GM12878 (cell line): ENCODE measurements around the gene HOTAIR. TPM values are rescaled to one million over a fixed set of nuclear protein-coding genes. Genes with fewer than 3 reads are reported as not detected.

Source experiments
- ATAC-seq: fragments of 200-7000 bp; cut with Tn5 transposase; 3 replicates; pipeline ENCODE4 v1.9.1; 2020; ENCODE audit warnings: mild to moderate bottlenecking, moderate library complexity
- BruUV-seq: library from RNA; stranded (reverse); fragments of 400-500 nt; replicated peaks from 2 replicates; lab custom pipeline; 2021; lab: Mats Ljungman, UMichigan
- CTCF ChIA-PET: fragments of 300-600 bp; sonication (Branson Sonifier 250); formaldehyde crosslinking; extraction: SDS; loops from one replicate; lab custom pipeline; 2021; ENCODE audit warnings: inconsistent platforms; lab: Yijun Ruan, JAX
- POLR2A ChIA-PET: fragments of 350-600 bp; formaldehyde crosslinking; extraction: SDS; loops from one replicate; lab custom pipeline; 2021; ENCODE audit warnings: inconsistent platforms; lab: Charles Lee
- RAD21 ChIA-PET: fragments of 300-600 bp; sonication (Branson Sonifier 250); formaldehyde crosslinking; loops from one replicate; lab custom pipeline; 2023; ENCODE audit warnings: antibody characterized with exemption; ENCODE audit not compliant: unreplicated experiment; lab: Charles Lee
- SMC1A ChIA-PET: fragments of 300-600 bp; sonication (Branson Sonifier 250); formaldehyde crosslinking; loops from one replicate; lab custom pipeline; 2023; ENCODE audit not compliant: unreplicated experiment, uncharacterized antibody; lab: Charles Lee
- DNase-seq: peaks from one replicate; pipeline ENCODE4 v3.0.0-alpha.2; 2011; ENCODE audit warnings: low read depth, low spot score
- FAIRE-seq: peaks from 3 replicates; lab custom pipeline; 2011; peaks lifted over from hg19 to GRCh38; lab: Jason Lieb, UNC
- H2AFZ ChIP-seq: 2 replicates; pipeline ENCODE4 v1.6.0; 2011; ENCODE audit warnings: low read depth, low read length, control low read depth; ENCODE audit not compliant: control insufficient read depth
- H3K27ac ChIP-seq: 2 replicates; pipeline ENCODE4 v1.5.1; 2011; ENCODE audit warnings: control low read depth; ENCODE audit not compliant: control insufficient read depth, insufficient read depth
- H3K27me3 ChIP-seq, 2 experiments: replicated peaks in 1 of 2; 2 replicates each; pipeline versions ENCODE4 v1.6.0 to v1.6.1; 2011; ENCODE audit warnings: low read length in 1 of 2; ENCODE audit not compliant: control insufficient read depth in 2 of 2, insufficient read depth in 2 of 2
- H3K36me3 ChIP-seq, 2 experiments: 2 replicates each; pipeline ENCODE4 v1.5.1; 2011; ENCODE audit warnings: low read length in 1 of 2; ENCODE audit not compliant: control insufficient read depth in 2 of 2, insufficient read depth in 2 of 2
- H3K4me1 ChIP-seq: 2 replicates; pipeline ENCODE4 v1.6.1; 2011; ENCODE audit warnings: mild to moderate bottlenecking, low read length, moderate library complexity, mixed read lengths; ENCODE audit not compliant: control insufficient read depth, insufficient read depth
- H3K4me2 ChIP-seq: 2 replicates; pipeline ENCODE4 v1.6.0; 2011; ENCODE audit warnings: control low read depth; ENCODE audit not compliant: control insufficient read depth, insufficient read depth
- H3K4me3 ChIP-seq: fragments of 200-600 bp; sonication (generic); 2 replicates; pipeline ENCODE4 v1.5.1; 2016
- H3K79me2 ChIP-seq: 2 replicates; pipeline ENCODE4 v1.6.0; 2011; ENCODE audit warnings: low read length; ENCODE audit not compliant: control insufficient read depth, insufficient read depth
- H3K9ac ChIP-seq: 2 replicates; pipeline ENCODE4 v1.8.0; 2011; ENCODE audit warnings: low read length, control low read depth, mixed read lengths; ENCODE audit not compliant: control insufficient read depth, insufficient read depth
- H3K9me3 ChIP-seq: replicated peaks from 3 replicates; pipeline ENCODE4 v1.5.1; 2011; ENCODE audit warnings: mild to moderate bottlenecking, low read length; ENCODE audit not compliant: control insufficient read depth, insufficient read depth
- H4K20me1 ChIP-seq: 2 replicates; pipeline ENCODE4 v1.6.0; 2011; ENCODE audit not compliant: control insufficient read depth, insufficient read depth
- BHLHE40 ChIP-seq, 2 experiments: fragments of 450-650 bp in 1 of 2; IDR thresholded peaks; 2 replicates each; pipeline ENCODE4 v1.6.1; 2011 to 2017; ENCODE audit warnings: low read depth in 2 of 2, borderline replicate concordance in 1 of 2, improper control_type of control experiment in 1 of 2, low read length in 1 of 2, mild to moderate bottlenecking in 1 of 2
- CBX3 ChIP-seq: fragments of 200-600 bp; sonication (generic); IDR thresholded peaks from 2 replicates; pipeline ENCODE4 v1.6.1; 2016; ENCODE audit warnings: low read depth, borderline replicate concordance
- E2F4 ChIP-seq: IDR thresholded peaks from 2 replicates; pipeline ENCODE4 v1.6.1; 2012; ENCODE audit warnings: low read depth, low read length, improper control_type of control experiment
- JUND ChIP-seq: IDR thresholded peaks from 2 replicates; pipeline ENCODE4 v1.6.1; 2012; ENCODE audit warnings: low read depth, mild to moderate bottlenecking, low read length, improper control_type of control experiment, moderate library complexity
- MLLT1 ChIP-seq: fragments of 450-650 bp; IDR thresholded peaks from 2 replicates; pipeline ENCODE4 v1.6.1; 2016; ENCODE audit warnings: mild to moderate bottlenecking
- SMAD5 ChIP-seq: IDR thresholded peaks from 2 replicates; pipeline ENCODE4 v1.6.1; 2016; ENCODE audit warnings: antibody characterized with exemption, low read depth
- USF2 ChIP-seq: IDR thresholded peaks from 2 replicates; pipeline ENCODE4 v1.6.1; 2011; ENCODE audit warnings: low read depth, low read length, improper control_type of control experiment, borderline replicate concordance
- ZNF207 ChIP-seq: fragments of 450-650 bp; IDR thresholded peaks from 2 replicates; pipeline ENCODE4 v1.6.1; 2014; ENCODE audit warnings: antibody characterized with exemption, mild to moderate bottlenecking, borderline replicate concordance
- ZNF24 ChIP-seq: fragments of 450-650 bp; IDR thresholded peaks from 2 replicates; pipeline ENCODE4 v1.6.1; 2017; ENCODE audit warnings: antibody characterized with exemption, mild to moderate bottlenecking
- WGBS: methylation state at CpG from one replicate; pipeline ENCODE4 v1.1.6; 2016; ENCODE audit warnings: low lambda C conversion rate; ENCODE audit not compliant: insufficient replicate concordance, insufficient coverage; ENCODE audit errors: missing lambda C conversion rate; 5-methylcytosine and 5-hydroxymethylcytosine counted together
- in situ Hi-C: fragments of 300-500 bp; cut with MboI; formaldehyde crosslinking; loops from 9 replicates; pipeline ENCODE4 v1.14.3; 2018; ENCODE audit warnings: mixed read lengths
- intact Hi-C: fragments of 100-400 bp; cut with micrococcal nuclease; formaldehyde crosslinking; loops from one replicate; pipeline ENCODE4 v1.14.2; 2022; ENCODE audit not compliant: unreplicated experiment
- polyA plus RNA-seq, 11 experiments: library from polyadenylated mRNA; depleted of rRNA in 4 of 11; unstranded in 6 of 11; stranded (reverse) in 5 of 11; fragments of >200 nt; fragmentation: Nextera tagmentation in 4 of 11; fragmentation: Illumina TruSeq in 1 of 11; extraction: Ambion mirVana in 4 of 11; extraction: Trizol in 1 of 11; gene quantifications; 1 replicate in 1 of 11; 2 replicates in 10 of 11; pipeline versions ENCODE4 v1.2.1 to v1.2.3, GENCODE V29; 2011 to 2016; ENCODE audit warnings: inconsistent platforms in 2 of 11, missing spikeins in 2 of 11, low read depth in 1 of 11
- total RNA-seq, 4 experiments: library from RNA; depleted of rRNA in 3 of 4; stranded (reverse); fragments of >200 nt in 3 of 4; fragmentation: Illumina TruSeq in 1 of 4; extraction: Trizol in 1 of 4; gene quantifications; 2 replicates each; pipeline versions ENCODE4 v1.2.1 to v1.2.3, GENCODE V29; 2013 to 2021

HOTAIR gene
- total and polyA plus RNA-seq, 10 of the 15 experiments (the other 5 are each of a cell fraction or from before 2014, with no cell fraction given): not detected

- TF ChIP-seq E2F4 (no peak), ZNF207 (no peak), BHLHE40 (IDR thresholded peaks at IDR 0.05; ENCODE audit: borderline replicate concordance in 1 of 2, low read depth in 2 of 2, low read length in 1 of 2) (no peak), MLLT1 (no peak), USF2 (no peak), JUND (no peak)
Measured at GRCh38 chr12:53937596-53938325, 37.0 kb downstream of the HOTAIR start (continued).

- in situ Hi-C loops (no loop called here), intact Hi-C loops (no loop called here)
- Histone ChIP-seq H3K27ac (no peak overlapping the region), H4K20me1 (no peaks in the 10 kb centered on the region; the same call in 1 of the 2 replicates), H2AFZ (no peak overlapping the region), H3K9me3 (no peaks in the 10 kb centered on the region; the same call in 1 of the 3 replicates), H3K36me3 (no peaks in the 10 kb centered on the region)
- RAD21 ChIA-PET: no interaction called here
- 29% methylated on average over 12 of the region's 12 CpGs for WGBS
- SMC1A ChIA-PET: no interaction called here
- DNase-seq: no peak
- TF ChIP-seq CBX3 (no peak), SMAD5 (no peak), ZNF24 (no peak)
- TF ChIP-seq, all 136 proteins: peak for 0
- no peaks in the 10 kb centered on the region for H3K79me2 ChIP-seq
- H3K4me3 ChIP-seq: no peak overlapping the region
- H3K4me2 ChIP-seq: no peak overlapping the region
- H3K4me1 ChIP-seq: no peaks in the 10 kb centered on the region
- CTCF ChIA-PET: no interaction called here
- POLR2A ChIA-PET: no interaction called here
- no peak for FAIRE-seq
- no peak overlapping the region for H3K9ac ChIP-seq
- BruUV-seq: no TSS peak
- H3K27me3 ChIP-seq: peaks cover 22 to 36% of the 10 kb centered on the region in 2 experiments
- ATAC-seq: no peak
Measured at GRCh38 chr12:53937099-53937498, 37.7 kb downstream of the HOTAIR start.
